ENCODE results near the gene BRME1. TPM values are rescaled to one million over a fixed set of nuclear protein-coding genes. Genes with fewer than 3 reads are reported as not detected.
A peak's percentile ranks its signal among the peaks of the same experiment; 100 is the strongest.

The BRME1 gene
- total RNA-seq, 4 donors from 2014 or later, result 0.42 to 1.1 (median 0.78) TPM

DNA sequence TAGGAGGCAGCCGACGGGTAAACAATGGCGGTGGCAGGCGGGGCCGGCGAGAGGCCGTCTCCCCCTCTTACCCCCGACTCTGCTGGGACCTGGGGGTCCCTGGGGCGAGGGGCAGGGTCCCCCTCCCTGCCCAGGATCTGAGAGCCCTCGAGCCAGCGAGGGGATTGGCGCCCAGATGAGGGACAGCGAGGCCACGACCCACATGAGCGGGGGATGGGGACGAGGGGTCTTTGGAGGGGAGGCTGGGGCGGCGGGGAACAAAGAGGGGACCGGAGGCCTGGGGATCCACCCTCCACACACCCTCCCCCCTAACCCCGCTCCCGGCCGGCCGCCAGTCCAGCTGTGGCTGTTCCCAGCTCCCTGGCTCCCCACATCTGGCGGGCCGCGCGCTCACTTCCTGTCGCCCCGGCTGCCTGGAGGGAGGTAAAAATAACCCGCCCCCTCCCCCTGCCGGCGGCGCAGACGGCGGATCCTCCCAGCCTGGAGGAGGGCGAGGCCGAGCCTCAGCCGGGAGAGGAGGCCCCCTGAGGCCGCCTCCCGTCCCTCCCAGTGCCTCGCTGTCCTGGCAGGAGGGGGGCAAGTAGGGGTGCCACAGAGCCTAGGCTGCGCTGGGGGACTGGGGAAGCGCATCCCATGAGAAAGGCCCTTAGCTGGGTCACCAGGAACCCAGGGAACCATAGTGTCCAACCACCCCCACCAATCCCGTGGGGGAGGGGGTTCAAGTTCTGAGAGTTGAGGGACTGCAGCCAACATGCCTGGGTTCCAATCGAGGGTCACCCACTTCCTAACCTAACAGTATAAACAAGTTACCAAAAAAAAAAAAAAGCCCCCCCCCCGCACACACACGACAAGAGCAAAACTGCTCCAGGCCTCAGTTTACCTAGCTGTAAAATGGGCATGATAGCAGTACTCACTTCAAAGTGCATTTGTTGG is 58.2 kb downstream of the BRME1 start:
- WGBS, result 24% methylated on average over 6 of the region's 47 CpGs
- DNase-seq (ENCODE audit: extremely low spot score), result peak; percentile 99
- Histone ChIP-seq H3K4me3 (peak overlapping the region; percentile 62 to 71 (median 64)), H3K27me3 (no peaks in the 10 kb centered on the region), H3K9me3 (no peaks in the 10 kb centered on the region), H3K27ac (replicated peaks in 1 of 4) (peak overlapping the region; percentile 99 to 100 (median 100)), H3K4me1 (peaks cover 82 to 94% (median 92%) of the 10 kb centered on the region in 4 donors), H3K36me3 (no peaks in the 10 kb centered on the region)
- intact Hi-C loops (cut with DNase I), result loop anchor here (10.0 kb wide), 1 partner anchor 693 kb away; the partner anchor contains the start of genes IER2 and STX10
- TF ChIP-seq POLR2A (IDR thresholded peaks at IDR 0.05; ENCODE audit: low read depth) (peak; percentile 87), POLR2AphosphoS5 (IDR thresholded peaks at IDR 0.05) (peak; percentile 95 to 97), EP300 (IDR thresholded peaks at IDR 0.05) (no peak)
- TF ChIP-seq, protein P1, sequence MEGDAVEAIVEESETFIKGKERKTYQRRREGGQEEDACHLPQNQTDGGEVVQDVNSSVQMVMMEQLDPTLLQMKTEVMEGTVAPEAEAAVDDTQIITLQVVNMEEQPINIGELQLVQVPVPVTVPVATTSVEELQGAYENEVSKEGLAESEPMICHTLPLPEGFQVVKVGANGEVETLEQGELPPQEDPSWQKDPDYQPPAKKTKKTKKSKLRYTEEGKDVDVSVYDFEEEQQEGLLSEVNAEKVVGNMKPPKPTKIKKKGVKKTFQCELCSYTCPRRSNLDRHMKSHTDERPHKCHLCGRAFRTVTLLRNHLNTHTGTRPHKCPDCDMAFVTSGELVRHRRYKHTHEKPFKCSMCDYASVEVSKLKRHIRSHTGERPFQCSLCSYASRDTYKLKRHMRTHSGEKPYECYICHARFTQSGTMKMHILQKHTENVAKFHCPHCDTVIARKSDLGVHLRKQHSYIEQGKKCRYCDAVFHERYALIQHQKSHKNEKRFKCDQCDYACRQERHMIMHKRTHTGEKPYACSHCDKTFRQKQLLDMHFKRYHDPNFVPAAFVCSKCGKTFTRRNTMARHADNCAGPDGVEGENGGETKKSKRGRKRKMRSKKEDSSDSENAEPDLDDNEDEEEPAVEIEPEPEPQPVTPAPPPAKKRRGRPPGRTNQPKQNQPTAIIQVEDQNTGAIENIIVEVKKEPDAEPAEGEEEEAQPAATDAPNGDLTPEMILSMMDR (IDR thresholded peaks at IDR 0.05), result peak; percentile 24 to 33 (median 32)

DNA sequence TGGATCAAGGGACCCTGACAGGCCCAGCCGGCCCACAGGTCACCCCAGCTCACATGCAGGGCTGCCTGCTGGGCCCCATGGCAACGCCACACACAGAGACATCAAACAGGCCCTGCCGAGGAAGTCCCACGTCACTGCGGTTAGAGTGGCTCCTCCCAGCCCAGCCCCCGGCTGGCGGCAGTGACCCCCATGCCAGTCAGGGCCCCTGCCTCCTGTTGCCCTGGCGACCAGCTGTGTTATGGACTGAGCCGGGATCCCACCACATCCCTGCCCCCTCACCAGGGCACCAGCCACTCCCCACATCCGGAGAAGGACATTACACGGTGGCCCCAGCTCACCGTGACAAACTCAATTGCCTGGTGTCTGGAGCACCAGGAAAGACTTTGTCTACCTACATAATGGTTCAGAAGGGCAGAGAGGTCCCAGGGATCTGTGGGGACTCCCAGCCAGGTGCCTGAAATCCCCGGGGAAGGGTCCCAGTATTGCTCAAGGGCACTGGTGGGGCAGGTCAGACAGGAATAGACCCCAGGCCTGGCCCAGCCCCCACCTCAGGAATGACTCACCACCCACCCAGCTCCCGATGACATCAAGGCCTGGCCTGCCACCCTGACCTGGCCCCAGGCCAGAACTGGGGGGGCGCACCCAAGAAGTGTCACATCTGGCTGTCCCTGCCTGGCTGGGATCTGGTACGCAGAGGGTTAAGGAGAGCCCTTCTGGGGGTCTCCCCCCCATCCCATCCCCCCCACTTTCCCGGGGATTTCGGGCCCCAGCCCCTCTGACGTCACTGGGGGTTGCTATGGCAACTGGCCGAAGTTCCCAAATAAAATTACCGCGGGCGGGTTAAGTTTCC is 59.1 kb downstream of the BRME1 start:
- intact Hi-C loops (cut with DNase I), result loop anchor here (10.0 kb wide), 1 partner anchor 692 kb away; the partner anchor contains the start of genes IER2 and STX10
- Histone ChIP-seq H3K4me3 (peak overlapping the region; percentile 62 to 71 (median 64)), H3K9me3 (no peaks in the 10 kb centered on the region), H3K27me3 (no peaks in the 10 kb centered on the region), H3K4me1 (peaks cover 74 to 88% (median 83%) of the 10 kb centered on the region in 4 donors), H3K36me3 (no peaks in the 10 kb centered on the region), H3K27ac (replicated peaks in 1 of 4) (peak overlapping the region; percentile 99 to 100 (median 100))
- DNase-seq (ENCODE audit: extremely low spot score), result peak; percentile 98
- TF ChIP-seq, protein P1 (IDR thresholded peaks at IDR 0.05), result no peak
- peak in 1 of 2 donors; percentile 66 for TF ChIP-seq POLR2AphosphoS5 (IDR thresholded peaks at IDR 0.05)
- TF ChIP-seq EP300 (IDR thresholded peaks at IDR 0.05), result peak; percentile 2
- WGBS, result 3% methylated on average over 6 of the region's 23 CpGs

DNA sequence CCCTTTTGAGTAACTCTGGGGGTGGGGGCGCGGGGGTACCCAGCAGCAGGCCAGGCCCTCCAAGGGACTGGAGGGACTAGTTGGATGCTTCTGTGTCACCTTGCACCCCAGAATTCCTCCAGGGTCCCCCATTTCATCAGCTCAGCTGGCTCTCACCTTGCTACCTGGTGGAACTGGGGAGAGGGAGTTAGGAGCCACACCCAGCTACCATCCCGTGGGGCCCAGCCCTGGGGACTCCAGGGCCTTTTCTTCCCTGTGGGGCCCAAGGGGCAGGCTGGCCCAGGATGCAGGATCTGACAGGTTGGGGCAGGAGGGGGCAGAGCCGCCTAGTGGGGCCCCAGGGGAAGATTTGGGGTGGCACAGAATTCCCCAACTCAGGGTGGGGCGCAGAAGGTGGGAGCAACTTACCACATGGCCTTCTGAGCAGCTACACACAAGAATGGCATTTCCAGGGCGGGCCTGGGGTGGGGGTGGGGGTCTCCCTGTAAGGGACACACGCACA is 61.7 kb downstream of the BRME1 start:
- H3K4me3 ChIP-seq, result no peak overlapping the region
- H3K36me3 ChIP-seq, result peaks cover 0 to 12% (median 0%) of the 10 kb centered on the region in 4 donors
- no peaks in the 10 kb centered on the region for H3K27me3 ChIP-seq
- 89% methylated on average over 3 of the region's 7 CpGs for WGBS
- TF ChIP-seq, protein P1 (IDR thresholded peaks at IDR 0.05), result no peak
- no peak for TF ChIP-seq POLR2A (IDR thresholded peaks at IDR 0.05; ENCODE audit: low read depth)
- TF ChIP-seq EP300 (IDR thresholded peaks at IDR 0.05), result no peak
- no peak for TF ChIP-seq POLR2AphosphoS5 (IDR thresholded peaks at IDR 0.05)
- H3K4me1 ChIP-seq, result peaks cover 49 to 85% (median 78%) of the 10 kb centered on the region in 4 donors
- intact Hi-C loops (cut with DNase I), result loop anchor here (10.0 kb wide), 1 partner anchor 689 kb away; the partner anchor contains the start of genes IER2 and STX10
- H3K9me3 ChIP-seq, result no peaks in the 10 kb centered on the region
- H3K27ac ChIP-seq (replicated peaks in 1 of 4), result peak overlapping the region; percentile 99 to 100 (median 100)
- no peak for DNase-seq (ENCODE audit: extremely low spot score)

DNA sequence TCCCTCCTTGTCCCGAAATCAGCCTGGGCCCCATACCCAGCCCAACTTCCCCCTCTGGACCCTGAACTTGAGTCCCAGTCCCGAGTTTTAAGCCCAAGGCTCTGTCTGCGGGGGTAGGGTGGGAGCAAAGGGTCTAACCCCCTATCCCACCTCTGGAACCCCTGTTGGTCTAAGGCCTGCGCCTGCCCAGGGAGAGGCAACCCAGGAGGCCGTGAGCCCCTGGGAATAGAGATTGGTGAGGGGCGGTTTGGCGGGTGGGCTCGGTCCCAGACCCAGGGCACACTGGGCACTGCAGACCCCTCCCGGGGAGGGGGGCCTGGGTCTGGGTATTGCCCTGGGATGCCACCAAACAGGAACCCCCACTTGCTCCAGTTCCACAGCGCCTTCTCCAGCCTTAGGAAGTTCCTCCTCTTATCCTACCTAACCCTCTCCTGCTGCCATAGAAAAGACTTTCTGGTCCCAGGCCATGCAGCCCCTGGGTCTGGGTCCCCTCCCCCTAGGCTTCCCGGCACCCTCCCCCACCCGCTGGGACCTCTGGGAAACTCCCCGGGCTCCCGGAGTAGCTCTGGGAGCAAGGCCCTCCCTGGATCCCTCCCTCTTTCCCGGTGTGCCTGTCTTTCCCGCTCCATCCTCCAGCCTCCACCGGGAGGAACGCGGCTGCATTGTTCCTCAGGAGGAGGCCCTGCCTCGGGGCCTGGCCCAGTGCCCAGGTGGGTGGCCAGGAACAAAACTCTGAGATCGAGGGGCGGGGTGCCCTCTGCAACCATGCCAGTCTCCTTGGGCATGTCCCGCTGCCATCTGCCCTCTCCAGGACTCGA is 62.6 kb downstream of the BRME1 start:
- peak overlapping the region; percentile 99 to 100 (median 100) for H3K27ac ChIP-seq (replicated peaks in 1 of 4)
- H3K9me3 ChIP-seq, result no peaks in the 10 kb centered on the region
- no peaks in the 10 kb centered on the region for H3K27me3 ChIP-seq
- DNase-seq (ENCODE audit: extremely low spot score), result no peak
- peak overlapping the region; percentile 85 to 100 (median 100) for H3K4me3 ChIP-seq
- H3K36me3 ChIP-seq, result peaks cover 0 to 15% (median 1%) of the 10 kb centered on the region in 4 donors
- WGBS, result 12% methylated on average over 8 of the region's 24 CpGs
- intact Hi-C loops (cut with DNase I), result loop anchor here (10.0 kb wide), 1 partner anchor 689 kb away; the partner anchor contains the start of genes IER2 and STX10
- peaks cover 48 to 85% (median 78%) of the 10 kb centered on the region in 4 donors for H3K4me1 ChIP-seq
- TF ChIP-seq EP300 (IDR thresholded peaks at IDR 0.05) (peak; percentile 39), POLR2AphosphoS5 (IDR thresholded peaks at IDR 0.05) (peak; percentile 67 to 69), POLR2A (IDR thresholded peaks at IDR 0.05; ENCODE audit: low read depth) (no peak)
- TF ChIP-seq, protein P1 (IDR thresholded peaks at IDR 0.05), result no peak

Data from esophagus muscularis mucosa (tissue), 4 donors.